NCI-H345 treated with DMSO at 0.1 percent for 48 hours (cell line): ENCODE measurements around the gene GNS.

ENCODE experiments used
- DNase-seq: peaks from one replicate; lab custom pipeline; 2025; ENCODE audit not compliant: unreplicated experiment; lab: John Stamatoyannopoulos, UW

GNS gene

DNA sequence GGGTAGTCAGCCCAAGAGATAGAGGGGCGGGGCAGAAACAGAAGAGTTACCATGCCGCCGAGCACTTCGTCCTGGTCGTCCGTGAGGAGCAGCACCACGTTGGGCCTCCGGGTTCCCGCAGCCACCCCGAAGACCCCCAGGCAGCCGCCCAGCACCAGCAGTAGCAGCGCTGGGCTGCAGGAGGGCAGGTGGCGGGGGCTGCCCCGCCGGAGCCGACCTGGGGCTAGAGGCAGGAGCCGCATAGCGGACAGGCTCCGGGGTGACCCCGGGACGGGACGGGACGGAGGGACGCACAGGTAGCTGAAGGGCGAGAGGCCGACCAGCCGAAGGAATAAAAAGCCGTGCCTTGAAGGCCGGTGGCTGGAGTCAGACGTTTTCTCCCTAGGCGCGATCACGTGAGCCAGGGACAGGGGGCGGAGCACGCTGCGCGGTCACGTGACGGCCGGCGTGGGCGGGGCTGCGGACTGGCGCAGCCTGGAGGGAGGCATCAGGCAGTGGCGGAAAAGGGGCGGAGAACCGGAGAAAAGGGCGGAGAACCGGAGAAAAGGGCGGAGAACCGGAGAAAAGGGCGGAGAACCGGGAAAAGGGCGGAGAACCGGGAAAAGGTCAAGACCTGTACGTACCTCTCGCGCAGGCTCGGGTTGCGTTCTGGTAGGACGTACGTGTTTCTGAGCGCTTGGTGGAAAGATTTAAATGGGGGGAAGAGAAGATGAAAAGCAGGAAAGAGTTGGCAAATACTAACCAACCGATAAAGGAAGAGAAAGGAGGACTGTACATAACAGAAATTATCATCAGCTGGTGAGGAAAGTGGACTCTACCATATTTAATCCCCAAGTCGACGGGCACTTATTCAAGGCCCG is at the start of gene GNS:
Gene GNS (minus strand): TSS at position 372 of the 860 bp plus-strand sequence. CDS start 130 bp downstream, at position 242.
- peak; percentile 88 for DNase-seq

GRCh38 chr12:64808110-64808509 is 48.9 kb upstream of the GNS start:
- DNase-seq = no peak

DNA sequence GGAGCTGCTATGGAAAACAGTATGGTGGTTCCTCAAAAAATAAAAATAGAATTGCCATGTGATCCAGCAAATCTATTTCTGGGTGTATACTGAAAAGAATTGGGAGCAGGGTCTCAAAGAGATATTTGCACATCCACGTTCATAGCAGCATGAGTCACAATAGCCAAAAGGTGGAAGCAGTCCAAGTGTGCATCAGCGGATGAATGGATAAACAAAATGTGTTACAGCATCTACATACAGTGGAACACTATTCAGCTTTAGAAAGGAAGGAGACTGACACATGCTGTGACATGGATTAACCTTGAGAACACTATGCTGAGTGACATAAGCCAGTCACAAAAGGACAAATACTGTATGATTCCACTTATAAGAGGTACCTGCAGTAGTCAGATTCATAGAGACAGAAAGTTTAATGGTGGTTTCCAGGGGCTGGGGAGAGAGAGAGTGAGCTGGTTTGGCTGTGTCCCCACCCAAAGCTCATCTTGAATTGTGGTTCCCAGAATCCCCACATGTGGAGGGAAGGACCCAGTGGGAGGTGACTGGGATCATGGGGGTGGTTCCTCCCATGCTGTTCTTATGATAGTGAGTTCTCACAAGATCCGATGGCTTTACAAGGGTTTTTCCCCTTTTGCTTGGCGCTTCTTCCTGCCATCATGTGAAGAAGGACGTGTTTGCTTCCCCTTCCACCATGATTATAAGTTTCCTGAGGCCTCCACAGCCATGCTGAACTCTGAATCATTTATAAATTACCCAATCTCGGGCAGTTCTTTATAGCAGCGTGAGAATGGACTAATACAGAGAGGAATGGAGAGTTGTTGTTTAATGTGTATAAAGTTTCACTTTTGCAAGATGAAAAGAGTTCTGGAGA is 47.6 kb upstream of the GNS start:
- DNase-seq = peak; percentile 13

- DNase-seq = no peak
Observed at GRCh38 chr12:64806173-64806572, 47.0 kb upstream of the GNS start.

GRCh38 chr12:64802180-64802775 is 43.1 kb upstream of the GNS start:
- peak; percentile 13 for DNase-seq

- DNase-seq = no peak
Observed at GRCh38 chr12:64801381-64801780, 42.2 kb upstream of the GNS start.

DNA sequence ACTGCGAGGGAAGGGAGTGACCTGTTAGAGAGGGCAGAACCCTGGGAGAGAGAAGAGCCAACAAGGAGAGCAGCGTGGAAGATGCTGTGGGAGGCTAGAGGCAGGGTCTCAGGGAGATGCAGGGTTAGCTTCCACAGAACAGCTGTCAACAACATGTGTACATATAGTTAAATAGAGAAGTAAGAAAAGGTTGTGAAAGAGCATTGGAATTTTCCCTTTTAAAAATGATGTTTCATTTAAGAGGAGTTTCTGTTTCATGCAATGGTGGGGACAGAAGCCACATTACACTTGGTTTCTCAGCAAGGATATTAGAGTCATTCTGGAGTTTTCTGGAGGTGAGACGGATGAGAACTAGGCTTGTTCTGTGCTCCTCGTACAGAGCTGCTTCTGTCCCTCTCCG is 41.4 kb upstream of the GNS start:
- DNase-seq = no peak

GRCh38 chr12:64798165-64798564 is 39.0 kb upstream of the GNS start:
- no peak for DNase-seq

GRCh38 chr12:64797156-64797555 is 38.0 kb upstream of the GNS start:
- no peak for DNase-seq

- peak; percentile 71 for DNase-seq
Observed at GRCh38 chr12:64796205-64796845, 37.1 kb upstream of the GNS start.

DNA sequence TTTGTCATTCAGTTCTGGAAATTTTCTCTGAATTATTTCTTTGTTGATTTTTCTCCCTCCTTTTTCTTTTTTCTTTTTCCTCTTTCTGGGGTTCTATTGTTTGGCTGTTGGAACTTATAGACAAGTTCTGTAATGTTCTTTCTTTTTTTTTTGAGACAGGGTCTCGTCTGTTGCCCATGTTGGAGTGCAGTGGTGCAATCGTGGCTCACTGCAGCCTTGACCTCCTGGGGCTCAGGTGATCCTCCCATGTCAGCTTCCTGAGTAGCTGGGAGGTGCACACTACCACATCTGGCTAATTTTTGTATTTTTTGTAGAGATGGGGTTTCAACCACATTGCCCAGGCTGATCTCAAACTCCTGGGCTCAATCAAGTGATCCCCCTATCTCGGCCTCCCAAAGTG is 35.1 kb upstream of the GNS start:
- DNase-seq = no peak

DNA sequence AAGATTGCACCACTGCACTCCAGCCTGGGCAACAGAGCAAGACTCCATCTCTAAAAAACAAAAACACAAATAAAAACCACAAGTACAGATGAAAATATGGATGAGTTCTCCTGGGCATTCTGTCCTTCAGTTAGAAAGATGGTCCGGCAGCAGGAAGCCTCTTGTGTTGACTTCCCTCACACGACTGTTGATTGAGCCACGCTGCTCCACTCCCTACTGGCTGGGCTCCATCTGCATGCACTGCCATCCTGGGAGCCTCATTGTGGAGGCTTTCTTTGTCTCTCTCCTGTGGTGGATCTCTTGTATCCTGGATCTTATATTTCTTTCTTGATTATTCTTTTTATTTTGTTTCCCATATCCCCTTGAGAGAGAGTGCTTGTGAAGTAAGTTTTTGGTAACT is 34.4 kb upstream of the GNS start:
- DNase-seq = no peak

- no peak for DNase-seq
Observed at GRCh38 chr12:64792128-64792527, 32.9 kb upstream of the GNS start.

- DNase-seq = no peak
Observed at GRCh38 chr12:64791036-64791435, 31.8 kb upstream of the GNS start.

DNA sequence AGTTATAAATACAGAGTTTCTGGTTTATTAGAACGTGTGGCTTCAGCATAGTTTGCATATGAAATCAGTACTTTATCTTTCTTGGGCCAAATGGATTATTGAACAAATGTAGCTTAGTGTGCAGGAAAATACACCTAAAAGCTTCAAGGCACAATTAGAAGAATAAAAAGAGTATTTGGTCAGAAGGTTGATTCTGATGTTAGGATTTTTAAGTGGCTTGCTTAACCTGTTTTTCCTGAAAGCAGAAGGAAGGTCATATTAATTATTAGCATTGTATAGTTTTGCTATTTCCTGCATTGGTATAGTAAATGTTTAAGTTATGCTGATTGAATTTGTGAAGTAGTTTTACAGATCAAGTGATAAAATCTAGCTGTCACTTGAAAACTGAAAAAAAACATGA is 31.0 kb upstream of the GNS start:
- no peak for DNase-seq

- DNase-seq = no peak
Observed at GRCh38 chr12:64785838-64786237, 26.6 kb upstream of the GNS start.

GRCh38 chr12:64782191-64782876 is 23.1 kb upstream of the GNS start:
- no peak for DNase-seq

DNA sequence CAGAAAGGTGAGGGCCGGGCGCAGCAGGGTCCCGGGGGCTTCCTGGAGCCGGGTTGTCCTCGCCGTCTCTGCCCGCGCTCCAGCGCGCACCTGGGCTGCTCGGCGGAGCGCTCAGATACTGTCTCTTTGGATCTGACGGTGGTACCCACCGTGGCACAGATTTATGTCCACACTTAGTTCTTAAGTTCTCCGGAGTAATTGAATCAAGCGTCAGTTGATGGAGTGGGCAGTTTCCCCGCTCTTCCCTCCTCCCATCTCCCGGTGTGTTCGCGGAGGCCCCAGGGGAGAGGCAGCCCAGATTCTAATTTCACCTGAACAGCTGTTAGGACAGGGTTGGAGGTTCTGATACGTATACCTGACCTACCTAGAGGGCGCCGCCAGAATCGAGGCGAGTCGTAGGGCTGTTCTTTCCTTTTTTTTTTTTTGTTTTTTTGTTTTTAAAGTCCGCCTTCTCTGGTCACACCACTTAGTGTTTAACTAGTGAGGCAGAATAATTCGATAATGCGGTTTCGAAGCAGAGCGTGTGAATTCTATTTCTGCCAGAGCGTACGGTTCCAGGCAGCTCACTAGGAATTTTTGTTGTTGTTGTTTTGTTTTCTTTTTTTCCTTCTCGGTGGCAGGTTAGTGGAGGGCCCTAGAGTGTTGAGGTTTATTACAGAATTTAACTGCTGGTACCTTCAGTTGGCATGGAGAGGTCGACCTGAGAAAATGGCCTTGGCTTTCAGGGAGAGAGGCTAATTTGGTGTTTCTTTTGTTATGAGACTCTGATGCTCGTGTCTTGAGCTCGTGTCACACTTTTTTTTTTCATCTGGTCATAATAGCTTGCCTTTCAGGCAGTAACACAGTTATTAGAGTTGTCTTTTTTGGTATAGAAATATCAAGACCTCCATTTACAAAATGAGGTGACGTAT is 22.3 kb upstream of the GNS start:
- peak; percentile 30 for DNase-seq

- DNase-seq = peak; percentile 37
Observed at GRCh38 chr12:64780531-64781279, 21.5 kb upstream of the GNS start.
